Measurements from ENCODE around the gene COL2A1. TPM values are rescaled to one million over a fixed set of nuclear protein-coding genes. Genes with fewer than 3 reads are reported as not detected.

The COL2A1 gene
- total RNA-seq, result not detected in 2 replicates

GRCh38 chr12:48004053-48004941, at the start of gene COL2A1:
Gene COL2A1 (minus strand): TSS chr12:48004476. CDS start chr12:48004321, 155 bp downstream.

GRCh38 chr12:47963340-47964040, 40.8 kb downstream of the COL2A1 start, which contains the start of gene TMEM106C:
Gene TMEM106C (plus strand): TSS chr12:47963596. CDS start chr12:47964237, 641 bp downstream.

Other genes with a start within 250 kb of the COL2A1 start
- gene RAPGEF3, start 245.6 kb downstream of the COL2A1 start, total RNA-seq, result 0.97 and 2.3 TPM in 2 replicates
- gene SLC48A1, start 231.2 kb downstream of the COL2A1 start, total RNA-seq, result 13.9 and 18.6 TPM in 2 replicates
- 65.8 and 79.4 TPM in 2 replicates for gene HDAC7, start 184.6 kb downstream of the COL2A1 start, total RNA-seq
- gene VDR, start 99.5 kb downstream of the COL2A1 start, total RNA-seq, result 5.4 and 7.6 TPM in 2 replicates
- 17.5 and 29.6 TPM in 2 replicates for gene TMEM106C, start 40.9 kb downstream of the COL2A1 start, total RNA-seq
- 4.5 and 15.1 TPM in 2 replicates for gene SENP1, start 101.6 kb upstream of the COL2A1 start, total RNA-seq
- gene PFKM, start 114.9 kb upstream of the COL2A1 start, total RNA-seq, result 26.5 and 50.2 TPM in 2 replicates
- 14.4 and 16.0 TPM in 2 replicates for gene ASB8, start 153.0 kb upstream of the COL2A1 start, total RNA-seq
- 0.16 and 1.8 TPM in 2 replicates for gene CCDC184, start 179.2 kb upstream of the COL2A1 start, total RNA-seq
- not detected in 2 replicates for gene OR10AD1, start 198.8 kb upstream of the COL2A1 start, total RNA-seq

All from cardiac atrium fibroblast (primary cell).